ENCODE measurements around the gene TEDDM1.
"Not testable (repeated sequence)": the region's sequence is repeated elsewhere in the genome, so short reads cannot be mapped to it uniquely, and the experiment has no call there.

TEDDM1 gene

DNA sequence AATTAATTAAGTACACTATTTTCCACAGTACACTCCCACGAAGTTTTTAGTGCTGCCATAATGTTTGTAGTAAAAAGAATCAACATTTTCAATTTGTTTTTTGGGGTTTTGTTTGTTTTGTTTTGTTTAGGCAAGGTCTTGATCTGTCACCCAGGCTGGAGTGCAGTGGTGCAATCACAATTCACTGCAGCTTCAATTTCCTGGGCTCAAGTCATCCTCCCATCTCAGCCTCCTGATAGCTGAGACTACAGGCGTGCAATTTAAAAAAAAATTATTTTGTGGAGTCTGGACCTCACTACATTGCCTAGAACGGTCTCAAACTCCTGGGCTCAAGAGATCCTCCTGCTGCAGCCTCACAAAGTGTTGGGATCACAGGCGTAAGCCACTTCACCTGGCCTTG, 20.3 kb downstream of the TEDDM1 start:
- TF ChIP-seq, protein P1, sequence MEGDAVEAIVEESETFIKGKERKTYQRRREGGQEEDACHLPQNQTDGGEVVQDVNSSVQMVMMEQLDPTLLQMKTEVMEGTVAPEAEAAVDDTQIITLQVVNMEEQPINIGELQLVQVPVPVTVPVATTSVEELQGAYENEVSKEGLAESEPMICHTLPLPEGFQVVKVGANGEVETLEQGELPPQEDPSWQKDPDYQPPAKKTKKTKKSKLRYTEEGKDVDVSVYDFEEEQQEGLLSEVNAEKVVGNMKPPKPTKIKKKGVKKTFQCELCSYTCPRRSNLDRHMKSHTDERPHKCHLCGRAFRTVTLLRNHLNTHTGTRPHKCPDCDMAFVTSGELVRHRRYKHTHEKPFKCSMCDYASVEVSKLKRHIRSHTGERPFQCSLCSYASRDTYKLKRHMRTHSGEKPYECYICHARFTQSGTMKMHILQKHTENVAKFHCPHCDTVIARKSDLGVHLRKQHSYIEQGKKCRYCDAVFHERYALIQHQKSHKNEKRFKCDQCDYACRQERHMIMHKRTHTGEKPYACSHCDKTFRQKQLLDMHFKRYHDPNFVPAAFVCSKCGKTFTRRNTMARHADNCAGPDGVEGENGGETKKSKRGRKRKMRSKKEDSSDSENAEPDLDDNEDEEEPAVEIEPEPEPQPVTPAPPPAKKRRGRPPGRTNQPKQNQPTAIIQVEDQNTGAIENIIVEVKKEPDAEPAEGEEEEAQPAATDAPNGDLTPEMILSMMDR (conservative IDR thresholded peaks at IDR 0.05) = no peak
- TF ChIP-seq ZFX (IDR thresholded peaks at IDR 0.05) = no peak
- H3K27ac ChIP-seq = no peak overlapping the region

DNA sequence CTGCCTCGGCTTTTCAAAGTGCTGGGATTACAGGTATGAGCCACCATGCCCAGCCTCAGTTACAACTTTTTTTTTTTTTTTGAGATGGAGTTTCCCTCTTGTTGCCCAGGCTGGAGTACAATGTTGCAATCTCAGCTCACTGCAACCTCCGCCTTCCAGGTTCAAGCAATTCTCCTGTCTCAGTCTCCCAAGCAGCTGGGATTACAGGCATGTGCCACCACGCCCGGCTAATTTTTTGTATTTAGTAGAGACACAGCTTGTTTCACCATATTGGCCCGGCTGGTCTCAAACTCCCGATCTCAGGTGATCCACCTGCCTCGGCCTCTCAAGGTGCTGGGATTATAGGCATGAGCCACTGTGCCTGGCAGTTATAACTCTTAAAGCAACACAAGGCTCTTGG, 20.7 kb downstream of the TEDDM1 start:
- H3K27ac ChIP-seq = not testable (repeated sequence)

DNA sequence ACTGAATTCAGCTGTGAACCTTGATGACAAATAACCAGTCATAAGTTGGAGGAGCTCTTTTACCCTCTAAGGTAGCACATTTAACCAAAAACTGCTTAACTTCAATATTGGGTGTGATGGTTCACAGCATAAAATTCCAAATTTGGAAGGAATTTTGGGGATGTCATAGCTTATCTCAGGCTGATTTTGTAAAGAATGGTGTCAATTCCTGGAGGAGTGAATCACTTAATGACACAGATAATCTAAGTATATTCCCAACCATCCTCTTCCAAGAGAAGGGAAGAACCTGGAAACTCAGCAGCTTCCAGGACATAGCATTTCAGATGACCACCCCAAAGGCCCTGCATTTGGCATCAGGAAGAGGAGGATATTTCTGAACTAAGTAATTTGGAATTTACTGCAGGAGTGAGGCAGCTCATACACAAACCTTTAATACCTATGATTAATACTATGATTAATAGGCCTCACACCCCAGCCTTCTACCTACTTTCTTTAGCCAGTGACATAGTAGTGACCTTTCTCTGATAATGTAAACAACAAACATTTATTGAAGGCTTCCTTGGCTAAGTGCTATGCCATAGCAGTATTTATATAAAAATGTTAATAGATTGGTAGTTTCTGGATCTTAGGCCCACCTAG, 23.4 kb downstream of the TEDDM1 start:
- TF ChIP-seq ZFX (IDR thresholded peaks at IDR 0.05) = no peak
- TF ChIP-seq, protein P1 (conservative IDR thresholded peaks at IDR 0.05) = no peak
- no peak overlapping the region for H3K27ac ChIP-seq

DNA sequence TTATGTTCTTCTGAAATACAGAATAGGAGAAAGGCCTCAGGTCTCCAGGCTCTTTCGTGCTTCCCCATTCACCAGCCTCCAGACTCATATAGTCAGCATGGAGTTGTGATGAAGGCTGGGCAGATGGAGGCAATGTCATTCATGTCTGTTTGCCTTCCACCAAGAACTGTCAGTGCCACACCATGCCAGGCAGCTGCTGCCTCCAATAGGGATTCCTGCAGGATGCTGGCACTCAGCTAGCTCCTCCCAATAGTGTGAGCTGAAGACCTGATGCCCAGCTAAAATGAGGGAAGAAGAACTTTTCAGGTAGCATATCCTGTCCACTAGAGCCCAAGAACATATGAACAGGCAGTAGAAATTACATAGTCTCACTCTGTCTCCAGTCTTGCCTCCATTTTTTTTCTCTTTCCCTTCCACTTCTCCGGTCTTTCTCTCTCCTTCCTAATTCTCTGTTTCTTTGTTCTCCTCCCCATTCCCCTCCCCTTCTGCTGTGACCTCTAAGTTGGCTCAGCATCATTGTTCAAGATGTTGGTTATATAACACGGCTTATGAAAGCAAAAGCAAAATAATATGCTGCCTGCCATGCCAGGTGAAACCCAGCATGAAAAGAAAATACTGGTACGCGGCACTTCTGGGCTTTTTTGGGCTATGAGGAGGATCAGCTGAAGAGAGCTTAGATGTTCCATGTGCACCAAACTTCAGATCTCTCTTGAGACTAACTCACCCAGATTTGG, 26.2 kb downstream of the TEDDM1 start:
- TF ChIP-seq ZFX (IDR thresholded peaks at IDR 0.05) = no peak
- TF ChIP-seq, protein P1 (conservative IDR thresholded peaks at IDR 0.05) = no peak
- no peak overlapping the region for H3K27ac ChIP-seq

DNA sequence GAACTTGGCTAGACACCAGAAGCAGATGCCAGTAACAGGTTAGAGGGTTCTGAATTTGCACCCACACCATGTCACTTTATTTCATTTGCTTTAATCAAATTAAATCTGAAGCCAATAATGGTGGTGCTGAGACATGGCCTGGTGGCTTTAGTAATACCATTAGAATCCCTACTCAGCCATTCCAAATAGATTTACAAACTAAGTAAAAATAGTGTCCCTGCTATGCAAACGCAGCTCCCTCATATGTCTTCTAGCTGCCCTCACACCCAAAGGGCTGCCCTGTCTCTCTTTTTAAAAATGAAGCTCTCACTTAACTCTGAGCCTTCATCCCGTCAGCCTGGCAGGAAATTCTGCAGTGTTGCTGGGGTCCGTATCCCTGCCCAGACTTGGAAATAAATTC, 29.9 kb downstream of the TEDDM1 start:
- TF ChIP-seq, protein P1 (conservative IDR thresholded peaks at IDR 0.05) = no peak
- no peak for TF ChIP-seq ZFX (IDR thresholded peaks at IDR 0.05)
- no peak overlapping the region for H3K27ac ChIP-seq

DNA sequence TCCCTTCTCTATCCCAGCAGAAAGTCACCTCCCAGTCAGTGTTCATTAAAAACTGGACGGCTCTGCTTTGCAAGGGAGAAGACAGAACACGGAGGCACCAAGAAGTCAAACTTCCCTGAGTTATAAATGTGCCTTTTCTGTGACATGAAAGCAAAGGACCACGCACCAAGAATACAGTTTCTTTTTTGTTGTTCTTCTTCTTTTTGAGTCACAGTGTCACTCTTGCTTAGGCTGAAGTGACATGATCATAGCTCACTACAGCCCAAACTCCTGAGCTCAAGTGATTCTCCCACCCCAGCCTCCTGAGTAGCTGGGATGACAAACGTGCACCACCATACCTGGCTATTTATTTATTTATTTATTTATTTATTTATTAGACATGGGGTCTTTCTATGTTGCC, 31.6 kb downstream of the TEDDM1 start:
- no peak for TF ChIP-seq ZFX (IDR thresholded peaks at IDR 0.05)
- TF ChIP-seq, protein P1 (conservative IDR thresholded peaks at IDR 0.05) = no peak
- no peak overlapping the region for H3K27ac ChIP-seq

DNA sequence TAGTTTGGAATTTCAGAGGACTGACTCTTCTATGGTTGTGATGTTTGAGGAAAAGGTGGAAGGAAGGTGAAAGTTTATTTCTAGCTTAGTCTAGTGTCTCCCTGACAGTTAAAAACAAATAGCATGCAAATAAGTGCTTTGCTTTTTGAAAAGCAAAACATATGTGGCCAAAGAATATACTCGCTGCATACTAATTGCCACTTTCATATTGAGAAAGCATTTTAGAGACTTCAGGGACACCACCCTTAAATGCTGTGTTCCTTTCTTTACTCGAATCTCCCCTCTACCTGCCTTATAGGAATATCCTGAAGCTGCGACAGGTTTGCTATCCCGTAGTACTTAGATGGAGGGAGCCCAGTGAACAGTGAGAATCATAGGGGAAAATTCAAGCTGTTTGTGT, 32.1 kb downstream of the TEDDM1 start:
- no peak overlapping the region for H3K27ac ChIP-seq
- TF ChIP-seq, protein P1 (conservative IDR thresholded peaks at IDR 0.05) = no peak
- TF ChIP-seq ZFX (IDR thresholded peaks at IDR 0.05) = no peak

DNA sequence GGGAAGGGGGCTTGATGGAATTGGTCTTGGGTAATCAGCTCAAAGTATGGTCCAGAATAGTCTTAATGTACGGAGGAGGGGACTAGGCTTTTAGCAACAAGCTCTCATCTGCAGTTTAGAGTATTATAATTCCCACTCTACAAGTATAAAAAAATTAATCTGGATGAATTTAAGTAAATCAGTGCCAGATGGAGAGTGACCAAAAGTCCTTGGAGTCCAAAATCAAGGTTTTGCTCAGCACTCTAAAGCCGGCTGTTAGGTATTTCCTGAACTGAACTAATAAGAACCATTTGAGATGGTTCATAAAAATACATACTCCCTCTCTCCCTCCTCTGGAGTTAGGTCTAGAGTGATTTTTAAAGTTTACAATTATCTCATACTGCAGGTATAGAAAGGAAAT, 32.5 kb downstream of the TEDDM1 start:
- TF ChIP-seq, protein P1 (conservative IDR thresholded peaks at IDR 0.05) = no peak
- no peak for TF ChIP-seq ZFX (IDR thresholded peaks at IDR 0.05)
- no peak overlapping the region for H3K27ac ChIP-seq

Measured in C4-2B (cell line).